Ishikawa (cell line): ENCODE results near the gene SNX13.

ENCODE experiments used
- CREB1 ChIP-seq: IDR thresholded peaks from 2 replicates; pipeline ENCODE4 v1.6.1; 2012; ENCODE audit warnings: low read depth

The SNX13 gene

GRCh38 chr7:17741426-17741825 is 198.9 kb downstream of the SNX13 start:
- TF ChIP-seq CREB1: no peak
